ENCODE results near the gene TLE6. TPM values are rescaled to one million over a fixed set of nuclear protein-coding genes. Genes with fewer than 3 reads are reported as not detected.

Gene TLE6
- total and polyA plus RNA-seq, 9 donors: 0.41 to 1.2 (median 0.79) TPM

DNA sequence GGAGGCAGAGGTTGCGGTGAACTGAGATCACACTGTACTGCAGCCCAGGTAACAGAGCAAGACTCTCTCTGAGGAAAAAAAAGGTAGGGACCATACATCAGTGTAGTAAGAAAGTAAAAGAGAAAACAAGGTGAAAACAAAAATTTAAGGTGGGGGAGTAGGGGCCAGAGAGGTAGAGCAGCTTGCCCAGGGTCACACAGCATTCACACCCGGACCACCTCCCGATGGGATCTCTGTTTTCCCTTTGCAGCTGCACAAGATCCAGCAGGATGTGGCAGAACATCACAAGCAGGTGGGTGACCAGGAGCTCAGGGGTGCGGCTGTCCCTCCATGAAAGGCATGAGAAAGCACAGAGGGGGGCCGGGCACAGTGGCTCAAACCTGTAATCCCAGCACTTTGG lies 4.5 kb downstream of the TLE6 start:
- no peak overlapping the region for H3K27ac ChIP-seq

DNA sequence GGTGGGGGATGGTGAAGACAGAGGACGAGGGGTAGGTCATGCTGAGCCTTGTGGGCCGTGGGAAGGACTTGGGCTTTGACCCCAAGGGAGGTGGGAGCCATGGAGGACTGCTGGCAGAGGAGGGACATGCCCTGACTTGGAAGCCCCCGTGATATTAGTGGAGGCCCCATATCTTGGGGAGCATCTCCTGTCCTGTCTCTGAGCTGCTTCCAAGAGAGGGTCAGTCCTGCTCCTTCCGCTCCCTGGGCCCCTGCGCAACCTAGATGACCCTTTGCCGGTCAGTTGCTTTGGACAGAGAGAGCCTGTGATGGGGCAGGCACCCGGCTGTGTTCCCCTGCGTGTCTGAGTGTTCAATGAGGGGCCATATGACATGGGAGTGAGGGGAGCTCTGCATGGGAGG lies 5.2 kb downstream of the TLE6 start:
- WGBS, 3 donors: 35 to 38% (median 36%) methylated on average over 8 of the region's 8 CpGs
- TF ChIP-seq, protein P1, sequence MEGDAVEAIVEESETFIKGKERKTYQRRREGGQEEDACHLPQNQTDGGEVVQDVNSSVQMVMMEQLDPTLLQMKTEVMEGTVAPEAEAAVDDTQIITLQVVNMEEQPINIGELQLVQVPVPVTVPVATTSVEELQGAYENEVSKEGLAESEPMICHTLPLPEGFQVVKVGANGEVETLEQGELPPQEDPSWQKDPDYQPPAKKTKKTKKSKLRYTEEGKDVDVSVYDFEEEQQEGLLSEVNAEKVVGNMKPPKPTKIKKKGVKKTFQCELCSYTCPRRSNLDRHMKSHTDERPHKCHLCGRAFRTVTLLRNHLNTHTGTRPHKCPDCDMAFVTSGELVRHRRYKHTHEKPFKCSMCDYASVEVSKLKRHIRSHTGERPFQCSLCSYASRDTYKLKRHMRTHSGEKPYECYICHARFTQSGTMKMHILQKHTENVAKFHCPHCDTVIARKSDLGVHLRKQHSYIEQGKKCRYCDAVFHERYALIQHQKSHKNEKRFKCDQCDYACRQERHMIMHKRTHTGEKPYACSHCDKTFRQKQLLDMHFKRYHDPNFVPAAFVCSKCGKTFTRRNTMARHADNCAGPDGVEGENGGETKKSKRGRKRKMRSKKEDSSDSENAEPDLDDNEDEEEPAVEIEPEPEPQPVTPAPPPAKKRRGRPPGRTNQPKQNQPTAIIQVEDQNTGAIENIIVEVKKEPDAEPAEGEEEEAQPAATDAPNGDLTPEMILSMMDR (IDR thresholded peaks at IDR 0.05): no peak
- no peak for TF ChIP-seq POLR2A (IDR thresholded peaks at IDR 0.05)
- TF ChIP-seq EP300 (IDR thresholded peaks at IDR 0.05): no peak
- H3K36me3 ChIP-seq: no peaks in the 10 kb centered on the region
- peaks cover 11% of the 10 kb centered on the region for H3K4me1 ChIP-seq (ENCODE audit: insufficient read depth)
- H3K27ac ChIP-seq: peak overlapping the region; percentile 36 to 54
- intact Hi-C loops (cut with DNase I): loop anchor here in 1 of 4 donors (5.0 kb wide), 1 partner anchor 45 kb away; the partner anchor contains the start of gene TLE2
- H3K9me3 ChIP-seq: no peaks in the 10 kb centered on the region
- DNase-seq: no peak
- no peak overlapping the region for H3K4me3 ChIP-seq
- no peaks in the 10 kb centered on the region for H3K27me3 ChIP-seq

More for the DNA sequence above, 4.5 kb downstream of the TLE6 start:
- H3K27me3 ChIP-seq: no peaks in the 10 kb centered on the region
- intact Hi-C loops (cut with DNase I): loop anchor here in 1 of 4 donors (5.0 kb wide), 1 partner anchor 45 kb away; the partner anchor contains the start of gene TLE2
- TF ChIP-seq, protein P1 (IDR thresholded peaks at IDR 0.05): no peak
- TF ChIP-seq EP300 (IDR thresholded peaks at IDR 0.05): no peak
- TF ChIP-seq POLR2A (IDR thresholded peaks at IDR 0.05): no peak
- H3K9me3 ChIP-seq: no peaks in the 10 kb centered on the region
- no peak for DNase-seq
- no peaks in the 10 kb centered on the region for H3K36me3 ChIP-seq
- 85 to 92% (median 92%) methylated on average over 5 of the region's 5 CpGs for WGBS, 3 donors
- H3K4me3 ChIP-seq: no peak overlapping the region
- peaks cover 11% of the 10 kb centered on the region for H3K4me1 ChIP-seq (ENCODE audit: insufficient read depth)

DNA sequence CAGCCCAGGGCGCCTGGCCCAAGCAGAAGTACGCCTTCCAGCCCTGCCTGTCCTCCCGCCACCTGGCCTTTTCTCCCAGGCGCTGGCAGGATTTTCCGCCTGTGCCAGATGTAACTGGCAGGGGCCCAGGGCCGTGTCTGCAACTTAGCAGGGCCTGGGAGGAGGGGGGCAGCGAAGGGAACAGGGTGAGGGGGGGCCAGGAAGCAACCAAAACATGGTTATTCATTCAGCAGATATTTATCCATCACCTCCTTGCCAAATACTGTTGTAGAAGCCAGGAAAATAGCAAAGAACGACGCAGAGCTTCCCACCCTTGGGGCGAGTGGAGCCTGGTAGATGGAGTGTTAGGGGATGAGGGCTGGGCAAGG lies 5.6 kb downstream of the TLE6 start:
- intact Hi-C loops (cut with DNase I): loop anchor here in 1 of 4 donors (5.0 kb wide), 1 partner anchor 44 kb away; the partner anchor contains the start of gene TLE2
- Histone ChIP-seq H3K4me3 (no peak overlapping the region), H3K4me1 (ENCODE audit: insufficient read depth) (peaks cover 11% of the 10 kb centered on the region), H3K27me3 (no peaks in the 10 kb centered on the region), H3K9me3 (no peaks in the 10 kb centered on the region), H3K27ac (peak overlapping the region; percentile 36 to 65), H3K36me3 (no peaks in the 10 kb centered on the region)
- TF ChIP-seq EP300 (IDR thresholded peaks at IDR 0.05) (peak; percentile 49), POLR2A (IDR thresholded peaks at IDR 0.05) (peak; percentile 30)
- TF ChIP-seq, protein P1 (IDR thresholded peaks at IDR 0.05): no peak
- peak; percentile 82 to 93 (median 90) for DNase-seq
- 0 to 3% (median 3%) methylated on average over 10 of the region's 10 CpGs for WGBS, 3 donors

DNA sequence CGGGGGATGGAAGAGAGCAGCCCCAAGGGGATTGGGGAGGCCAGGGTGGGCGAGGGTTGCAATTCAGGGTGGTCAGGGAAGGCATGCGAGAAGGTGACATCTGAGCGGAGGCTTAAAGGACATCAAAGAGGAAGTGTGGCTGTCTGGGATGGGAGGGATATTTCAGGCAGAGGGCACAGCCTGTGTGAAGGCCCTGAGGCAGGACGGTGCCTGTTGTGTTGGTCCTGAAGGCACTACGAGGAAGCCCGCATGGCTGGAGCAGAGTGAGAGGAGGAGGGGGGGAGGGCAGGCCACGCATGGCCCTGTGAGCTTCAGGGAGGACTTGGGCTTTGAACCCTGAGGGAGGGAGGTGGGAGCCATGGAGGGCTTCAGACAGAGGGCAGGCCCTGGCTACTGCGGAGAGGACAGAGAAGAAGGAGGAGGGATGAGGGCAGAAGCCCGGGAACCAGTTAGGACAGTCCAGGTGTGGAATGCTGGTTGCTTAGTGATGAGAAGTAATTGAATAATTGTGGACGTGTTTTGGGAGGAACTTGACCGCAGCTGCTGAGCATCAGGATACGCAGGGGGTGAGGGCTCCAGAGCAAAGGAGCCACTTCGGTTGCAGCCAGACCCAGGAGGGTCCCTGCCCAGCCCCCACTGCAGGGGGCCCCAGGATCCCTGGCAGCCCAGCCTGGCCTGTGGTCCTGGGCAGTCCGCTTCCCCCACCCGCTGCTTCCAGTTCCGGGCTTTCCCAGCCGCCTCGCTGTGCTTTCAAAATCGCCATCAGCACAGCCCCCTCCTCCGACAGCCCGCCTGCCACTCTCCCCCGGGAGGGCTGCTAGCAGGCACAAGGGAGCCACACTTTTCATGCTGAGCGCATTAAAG lies 6.2 kb downstream of the TLE6 start:
- H3K4me1 ChIP-seq (ENCODE audit: insufficient read depth): peaks cover 11% of the 10 kb centered on the region
- DNase-seq: peak; percentile 43 to 77 (median 62)
- 5 to 8% (median 8%) methylated on average over 24 of the region's 24 CpGs for WGBS, 3 donors
- H3K9me3 ChIP-seq: no peaks in the 10 kb centered on the region
- no peaks in the 10 kb centered on the region for H3K27me3 ChIP-seq
- H3K4me3 ChIP-seq: peak overlapping the region; percentile 29
- no peaks in the 10 kb centered on the region for H3K36me3 ChIP-seq
- peak; percentile 81 for TF ChIP-seq EP300 (IDR thresholded peaks at IDR 0.05)
- TF ChIP-seq, protein P1 (IDR thresholded peaks at IDR 0.05): no peak
- intact Hi-C loops (cut with DNase I): loop anchor here in 1 of 4 donors (5.0 kb wide), 1 partner anchor 44 kb away; the partner anchor contains the start of gene TLE2
- peak overlapping the region; percentile 36 to 65 for H3K27ac ChIP-seq

Measured in ovary (tissue), 9 donors.